ENCODE results near the gene TMEM164.
A peak's percentile ranks its signal among the peaks of the same experiment; 100 is the strongest.
"Not testable (repeated sequence)": the region's sequence is repeated elsewhere in the genome, so short reads cannot be mapped to it uniquely, and the experiment has no call there.

The TMEM164 gene

DNA sequence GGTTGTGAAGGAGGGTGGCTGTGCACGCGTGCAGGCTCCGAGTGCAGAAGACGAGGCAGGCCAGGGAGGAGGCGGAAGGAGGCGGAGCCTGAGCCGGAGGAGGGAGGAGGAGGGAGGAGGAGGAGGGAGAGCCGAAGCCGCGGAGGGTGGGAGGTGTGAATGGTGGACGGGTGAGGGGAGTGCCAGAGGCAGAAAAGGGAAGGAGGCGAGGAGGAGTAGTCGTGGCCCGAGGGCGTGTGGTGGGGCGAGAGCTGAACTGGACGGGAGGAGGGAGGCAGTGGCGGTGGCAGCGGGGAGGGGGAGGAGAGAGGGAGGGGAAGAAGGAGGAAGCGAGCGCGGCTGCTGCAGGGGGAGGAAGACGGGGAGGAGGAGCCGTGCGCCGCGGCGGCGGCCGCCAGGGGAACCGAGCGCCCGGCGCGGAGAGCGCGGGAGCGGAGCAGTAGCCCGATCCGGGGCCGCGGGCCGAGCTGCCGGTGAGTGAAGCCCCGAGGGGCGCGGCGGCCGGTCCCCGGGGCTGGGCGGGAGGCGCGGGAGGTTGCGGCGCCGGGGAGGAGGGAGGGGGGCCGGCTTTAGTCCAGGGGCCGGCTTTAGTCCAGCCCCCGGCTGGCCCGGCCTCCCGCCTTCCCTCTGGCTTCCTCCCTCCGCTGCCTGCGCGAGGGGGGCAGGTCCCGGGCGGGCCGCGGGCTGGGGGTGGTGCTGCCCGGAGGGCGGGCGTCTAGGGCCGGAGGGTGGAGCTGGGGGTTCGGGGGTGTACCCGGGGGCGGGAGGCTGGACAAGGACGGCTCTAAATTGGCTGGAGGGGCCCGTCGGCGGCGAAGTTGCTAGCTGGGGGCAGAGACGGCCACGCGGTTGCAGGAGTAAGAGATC, at the start of gene TMEM164:
TMEM164 (plus strand) TSS at position 815 of the 867 bp plus-strand sequence. CDS start 661 bp downstream, outside the sequence.
- peak; percentile 90 for DNase-seq

DNA sequence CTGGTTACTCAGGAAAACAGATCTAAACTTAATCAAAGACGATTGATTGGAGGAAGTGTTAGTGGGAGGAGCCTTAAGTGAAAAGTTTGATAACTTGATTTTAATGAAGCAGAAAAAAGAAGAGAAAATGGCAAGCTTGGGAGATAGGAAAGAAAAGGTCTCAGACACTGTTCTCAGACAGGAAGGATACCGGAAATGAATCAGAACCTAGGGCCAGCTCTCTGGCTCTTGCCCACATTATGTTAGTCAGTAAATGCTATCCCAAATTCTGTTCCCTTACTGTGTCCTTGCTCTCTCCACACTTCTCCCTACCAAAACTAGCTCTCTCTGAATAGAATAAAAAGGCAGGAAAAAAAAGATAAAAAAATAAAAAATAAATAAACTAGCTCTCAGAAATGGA, 48.6 kb upstream of the TMEM164 start:
- DNase-seq, result no peak

DNA sequence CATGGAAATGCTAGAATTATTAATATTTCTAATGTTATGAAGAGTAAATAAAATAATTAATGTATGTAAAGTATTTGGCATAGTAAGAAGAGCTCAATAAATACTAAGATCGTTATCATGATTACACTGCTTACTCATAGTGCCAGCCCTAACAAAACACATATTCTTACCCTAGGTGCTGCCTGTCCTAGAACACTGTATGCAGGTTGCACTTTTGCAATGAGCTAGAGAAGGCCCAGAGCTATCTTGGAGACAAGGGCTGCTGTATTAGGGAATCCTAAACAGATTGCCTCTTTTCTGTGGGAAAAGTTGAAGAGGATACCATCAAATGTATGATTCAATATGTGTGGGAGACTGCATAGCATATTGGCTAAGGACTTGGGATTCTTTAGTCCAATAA, 48.0 kb upstream of the TMEM164 start:
- DNase-seq, result no peak

DNA sequence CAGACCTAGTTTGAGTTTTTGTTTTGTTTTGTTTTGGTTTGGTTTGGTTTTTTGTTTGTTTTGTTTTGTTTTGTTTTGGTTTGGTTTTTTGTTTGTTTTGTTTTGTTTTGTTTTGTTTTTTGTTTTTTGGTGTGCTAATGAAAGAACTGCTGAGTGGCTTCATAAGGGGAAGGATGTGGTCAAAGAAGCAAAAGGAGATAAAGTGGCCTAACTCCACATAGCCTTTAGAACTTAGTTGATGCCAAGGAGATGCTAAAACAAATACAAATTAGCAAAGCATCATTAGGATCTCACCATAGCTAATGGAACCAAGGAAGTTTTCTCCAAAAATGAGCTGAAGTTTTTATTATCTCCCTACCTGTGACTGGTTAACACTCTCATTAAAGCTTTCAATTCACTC, 44.6 kb upstream of the TMEM164 start:
- DNase-seq, result no peak

DNA sequence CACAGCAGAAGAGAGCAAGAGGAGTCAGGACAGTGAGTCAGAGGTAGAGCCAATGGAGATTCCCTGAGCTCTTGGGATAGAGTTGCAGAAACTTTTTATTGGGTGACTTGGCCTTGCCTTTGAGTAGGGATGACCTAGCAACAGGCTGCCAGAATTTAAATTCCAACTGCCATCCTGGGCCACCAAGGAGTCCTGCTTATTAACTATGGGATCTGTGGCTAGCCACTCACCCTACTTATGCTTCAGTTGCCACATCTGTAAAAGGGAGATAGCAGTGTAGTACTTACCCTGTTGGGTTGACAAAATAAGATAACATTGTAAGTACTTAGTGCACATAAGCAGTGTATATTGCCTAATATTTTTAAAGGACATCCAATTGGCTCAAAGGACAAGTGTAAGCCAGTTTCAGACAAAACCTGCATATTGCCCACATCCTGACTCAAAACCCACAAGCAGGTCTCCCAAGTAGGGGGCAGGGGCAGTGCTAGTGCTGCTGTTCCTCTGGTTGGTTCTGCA, 43.5 kb upstream of the TMEM164 start:
- DNase-seq, result no peak

DNA sequence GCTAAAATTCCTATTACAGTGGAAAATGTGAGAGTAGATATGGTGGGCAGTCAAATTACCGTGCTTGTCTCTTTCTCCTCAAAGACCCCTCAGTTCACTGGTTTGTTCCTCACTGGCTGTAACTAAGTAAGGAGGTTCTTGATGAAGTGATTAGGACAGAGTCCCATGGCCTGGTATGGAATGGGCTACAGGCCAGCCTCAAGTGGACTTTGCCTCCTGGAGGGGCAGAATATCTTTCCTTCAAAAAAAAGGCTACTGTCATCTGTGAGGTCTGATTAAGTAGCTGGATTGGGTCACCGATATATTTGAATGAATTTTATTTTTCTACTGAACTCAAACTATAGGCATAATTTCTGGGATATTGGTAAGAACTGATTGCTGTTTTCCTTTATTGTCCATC, 38.5 kb upstream of the TMEM164 start:
- DNase-seq, result no peak

DNA sequence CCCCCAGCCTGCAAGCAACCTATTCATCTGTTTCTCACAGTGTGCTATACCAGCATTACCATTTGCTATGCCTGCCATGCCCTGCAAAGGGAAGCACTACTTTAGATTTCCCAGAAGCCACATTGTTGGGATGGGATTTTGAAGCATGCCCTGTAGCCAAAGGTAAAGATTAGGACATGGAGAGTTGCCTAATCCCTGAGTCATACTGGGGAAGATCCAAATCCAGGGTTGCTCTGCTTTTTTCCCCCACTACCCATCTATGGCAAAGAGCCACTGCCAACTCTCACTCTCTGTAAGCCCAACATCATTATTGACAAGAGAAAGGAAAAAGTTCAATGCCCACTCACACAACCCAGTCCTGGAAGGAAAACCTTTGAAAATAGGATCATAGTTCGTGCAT, 36.7 kb upstream of the TMEM164 start:
- DNase-seq, result no peak

DNA sequence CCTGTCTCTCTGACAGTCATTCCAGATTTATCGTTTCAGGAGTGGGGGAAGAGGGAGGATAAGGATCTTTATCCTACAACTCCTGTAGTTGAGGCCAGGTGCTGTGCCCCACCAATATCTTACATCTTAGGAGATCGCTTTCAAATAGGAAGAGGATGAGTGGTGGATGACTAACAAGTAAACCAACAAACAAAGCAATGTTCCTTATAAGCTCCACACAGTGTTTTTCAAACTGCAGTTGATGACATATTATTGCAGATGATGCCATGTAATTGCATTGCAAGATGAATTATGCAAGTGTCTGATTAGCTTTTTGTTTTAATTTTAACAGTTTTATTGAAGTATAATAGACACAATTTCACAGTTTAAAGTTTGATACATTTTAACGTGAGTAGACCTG, 35.8 kb upstream of the TMEM164 start:
- DNase-seq, result no peak

DNA sequence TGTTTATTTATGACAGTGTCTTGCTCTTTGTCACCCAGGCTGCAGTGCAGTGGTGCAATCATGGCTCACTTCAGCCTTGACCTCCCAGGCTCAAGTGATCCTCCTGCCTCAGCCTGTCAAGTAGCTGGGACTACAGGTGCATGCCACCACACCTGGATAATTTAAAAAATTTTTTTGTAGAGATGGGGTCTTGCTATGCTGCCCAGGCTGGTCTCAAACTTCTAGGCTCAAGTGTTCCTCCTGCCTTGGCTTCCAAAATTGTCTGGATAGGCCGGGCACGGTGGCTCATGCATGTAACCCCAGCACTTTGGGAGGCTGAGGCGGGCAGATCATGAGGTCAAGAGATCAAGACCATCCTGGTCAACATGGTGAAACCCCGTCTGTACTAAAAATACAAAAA, 32.1 kb upstream of the TMEM164 start:
- not testable (repeated sequence) for DNase-seq

DNA sequence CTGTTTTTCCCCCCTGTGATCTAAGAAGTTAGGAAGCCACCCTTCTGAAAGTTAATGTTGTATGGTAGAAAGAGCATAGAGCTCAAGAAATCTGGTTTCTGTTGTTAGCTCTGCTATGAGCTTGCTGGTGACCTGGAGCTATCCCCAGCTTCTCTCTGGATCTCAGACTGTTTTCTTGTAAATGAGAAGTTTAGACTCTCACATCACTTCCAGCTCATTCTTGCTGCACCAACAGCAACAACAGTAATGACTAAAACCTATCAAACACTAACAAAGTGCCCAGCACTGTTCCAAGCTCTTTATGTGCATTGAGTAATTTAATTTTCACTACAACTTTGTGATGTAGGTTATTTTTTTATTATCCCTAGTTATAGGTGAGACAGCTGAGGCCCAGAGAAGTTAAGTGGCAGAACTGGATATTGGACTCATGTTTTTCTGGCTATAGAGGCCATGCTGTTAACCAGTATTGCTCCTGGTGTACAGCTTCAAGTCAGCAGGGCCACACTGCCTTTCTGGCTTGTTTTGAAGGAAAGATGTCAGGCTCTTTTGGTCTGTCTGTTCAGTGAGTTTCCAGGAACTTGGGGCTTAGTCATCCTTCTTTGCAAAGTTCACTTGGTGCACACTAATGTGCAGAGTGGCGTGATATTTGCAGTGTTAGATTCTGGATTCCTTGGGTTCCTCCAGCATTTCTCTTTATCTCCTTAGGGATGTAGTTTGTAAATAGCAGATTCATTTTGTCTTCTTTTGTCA, 27.8 kb upstream of the TMEM164 start:
- DNase-seq, result no peak

DNA sequence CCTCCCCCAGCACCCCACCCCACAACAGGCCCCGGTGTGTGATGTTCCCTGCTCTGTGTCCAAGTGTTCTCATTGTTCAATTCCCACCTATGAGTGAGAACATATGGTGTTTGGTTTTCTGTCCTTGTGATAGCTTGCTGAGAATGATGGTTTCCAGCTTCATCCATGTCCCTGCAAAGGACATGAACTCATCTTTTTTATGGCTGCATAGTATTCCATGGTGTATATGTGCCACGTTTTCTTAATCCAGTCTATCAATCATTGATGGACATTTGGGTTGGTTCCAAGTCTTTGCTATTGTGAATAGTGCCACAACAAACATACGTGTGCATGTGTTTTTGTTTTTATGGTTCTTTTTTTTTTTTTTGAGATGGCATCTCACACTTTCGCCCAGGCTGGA, 17.7 kb upstream of the TMEM164 start:
- not testable (repeated sequence) for DNase-seq

DNA sequence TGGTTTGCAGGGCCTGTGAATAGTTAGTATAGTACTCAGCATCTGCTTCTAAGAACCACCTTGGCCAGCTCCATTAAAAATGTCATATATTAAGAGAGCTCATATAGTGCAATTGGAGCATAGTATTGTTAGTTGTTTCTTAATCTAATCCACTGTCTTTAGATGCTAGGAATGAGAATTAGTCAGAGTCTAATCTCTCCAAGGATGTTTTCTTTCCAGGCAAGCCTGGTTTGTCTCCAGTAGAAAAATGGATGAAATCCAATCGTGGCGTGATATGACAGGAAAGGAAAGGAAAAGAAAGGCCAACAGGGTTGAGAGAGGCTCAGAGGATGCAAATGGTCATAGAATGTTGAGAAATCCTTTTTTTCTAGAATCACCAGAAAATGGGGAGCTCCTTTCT, 15.0 kb upstream of the TMEM164 start:
- no peak for DNase-seq

DNA sequence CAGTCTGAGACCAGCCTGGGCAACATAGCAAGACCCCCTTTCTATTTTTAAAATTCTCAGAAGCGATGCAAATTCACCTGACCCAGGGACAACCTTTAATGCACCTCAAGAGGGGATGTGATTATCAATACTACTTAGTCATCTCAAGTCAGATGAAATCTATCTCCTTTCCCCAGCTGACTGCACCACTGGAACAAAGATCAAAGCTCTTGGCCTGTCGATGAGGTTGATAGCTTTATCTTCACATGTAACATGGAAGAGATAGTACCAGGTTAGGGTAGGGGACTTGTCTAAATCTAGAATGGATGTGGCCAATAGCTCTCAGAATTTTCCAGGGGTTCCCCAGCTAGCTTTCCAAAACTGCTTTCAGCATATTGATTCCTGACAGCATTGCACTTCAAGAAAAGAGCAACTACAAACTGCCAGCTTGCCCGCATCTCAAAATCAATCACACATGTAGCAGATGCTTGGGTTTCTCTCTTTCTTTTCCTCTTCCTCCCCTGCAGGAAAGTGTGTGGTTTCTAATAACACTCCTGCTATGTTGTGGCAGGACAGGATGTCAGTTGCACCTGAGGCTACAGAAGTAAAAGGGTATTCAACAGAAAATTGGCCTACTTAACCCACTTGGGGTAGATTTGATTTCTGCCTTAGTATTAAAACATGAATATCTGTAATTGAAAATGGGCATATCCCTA, 12.2 kb upstream of the TMEM164 start:
- DNase-seq, result no peak

DNA sequence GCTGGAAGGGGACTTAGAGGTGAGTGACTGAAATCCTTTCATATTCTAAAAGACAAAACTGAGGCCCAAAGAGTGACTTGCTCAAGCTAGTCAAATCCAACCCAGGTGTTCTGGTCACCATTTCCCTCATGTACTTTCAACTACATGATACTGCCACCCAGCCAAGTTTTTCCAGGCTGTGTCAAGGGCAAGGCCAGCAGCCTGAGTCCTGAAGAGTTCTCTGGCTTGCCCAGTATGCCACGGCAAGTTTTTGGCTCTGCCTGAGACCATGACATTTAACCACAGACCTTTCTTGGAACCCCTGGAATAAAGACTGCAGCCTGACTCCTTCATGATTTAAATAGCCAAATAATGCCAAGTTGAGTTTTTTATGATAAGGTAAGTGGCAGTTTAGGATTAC, 10.7 kb upstream of the TMEM164 start:
- no peak for DNase-seq

DNA sequence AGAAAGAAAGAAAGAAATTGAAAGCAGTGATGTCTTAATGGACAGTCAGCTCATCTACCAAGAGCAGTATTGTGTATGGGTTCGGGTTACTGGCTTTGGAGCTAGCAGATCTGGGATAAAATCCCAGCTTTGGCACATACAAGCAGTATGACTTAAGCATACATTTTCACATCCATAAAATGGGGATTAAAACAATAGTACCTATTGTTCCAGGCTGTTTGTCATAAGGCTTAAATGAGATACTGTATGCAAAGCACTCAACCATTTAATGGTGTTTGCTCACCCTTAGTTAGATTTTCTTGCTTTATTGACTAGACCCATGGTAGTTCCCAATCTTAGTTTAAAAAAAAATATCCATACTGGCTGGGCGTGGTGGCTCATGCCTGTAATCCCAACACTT, 7.8 kb upstream of the TMEM164 start:
- DNase-seq, result no peak

DNA sequence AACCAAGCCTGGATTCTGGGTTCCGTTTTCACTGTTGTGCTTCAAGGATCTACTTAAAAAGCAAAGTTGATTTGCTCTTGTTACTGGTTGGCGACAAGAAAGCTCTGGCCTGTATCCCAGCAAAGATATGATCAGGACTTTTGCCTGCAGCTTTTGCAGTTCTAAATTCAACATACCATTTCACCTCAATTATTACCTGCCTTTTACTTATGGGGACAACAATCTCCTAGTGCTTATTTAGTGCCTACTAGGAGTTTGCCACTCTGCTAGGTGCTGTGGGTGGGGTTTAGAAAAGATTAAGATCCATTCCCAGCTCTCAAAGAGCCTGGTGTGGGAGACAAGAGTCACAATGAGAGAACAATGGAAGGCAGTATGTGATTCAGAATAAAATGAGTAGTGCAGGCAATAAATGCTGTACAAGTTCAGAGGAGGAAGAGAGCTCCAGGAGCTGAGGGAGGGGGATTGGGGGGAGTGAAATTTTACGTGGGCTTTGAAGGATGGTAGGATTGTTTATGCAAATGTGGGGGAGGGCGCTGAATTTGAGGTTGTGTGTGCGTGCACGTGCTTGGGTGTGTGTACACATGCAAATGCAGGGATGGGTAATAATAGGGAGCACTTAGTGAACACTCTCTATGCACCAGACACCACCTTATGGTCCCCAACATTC, 5.0 kb upstream of the TMEM164 start:
- no peak for DNase-seq

DNA sequence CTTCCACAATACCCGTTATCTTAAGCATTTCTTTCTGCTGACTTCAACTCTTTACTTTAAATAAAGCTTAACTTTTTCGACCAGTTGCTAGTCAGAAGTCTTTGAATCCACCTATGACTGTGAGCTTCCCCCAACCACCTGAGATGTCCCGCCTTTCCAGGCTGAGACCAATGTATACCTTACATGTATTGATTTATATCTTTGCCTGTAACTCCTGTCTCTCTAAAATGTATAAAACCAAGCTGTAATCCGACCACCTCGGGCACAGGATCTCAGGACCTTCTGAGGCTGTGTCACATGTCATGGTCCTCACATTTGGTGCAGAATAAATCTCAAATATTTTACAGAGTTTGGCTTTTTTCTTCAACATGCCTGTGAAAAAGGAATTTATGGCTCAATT, 2.9 kb upstream of the TMEM164 start:
- no peak for DNase-seq

DNA sequence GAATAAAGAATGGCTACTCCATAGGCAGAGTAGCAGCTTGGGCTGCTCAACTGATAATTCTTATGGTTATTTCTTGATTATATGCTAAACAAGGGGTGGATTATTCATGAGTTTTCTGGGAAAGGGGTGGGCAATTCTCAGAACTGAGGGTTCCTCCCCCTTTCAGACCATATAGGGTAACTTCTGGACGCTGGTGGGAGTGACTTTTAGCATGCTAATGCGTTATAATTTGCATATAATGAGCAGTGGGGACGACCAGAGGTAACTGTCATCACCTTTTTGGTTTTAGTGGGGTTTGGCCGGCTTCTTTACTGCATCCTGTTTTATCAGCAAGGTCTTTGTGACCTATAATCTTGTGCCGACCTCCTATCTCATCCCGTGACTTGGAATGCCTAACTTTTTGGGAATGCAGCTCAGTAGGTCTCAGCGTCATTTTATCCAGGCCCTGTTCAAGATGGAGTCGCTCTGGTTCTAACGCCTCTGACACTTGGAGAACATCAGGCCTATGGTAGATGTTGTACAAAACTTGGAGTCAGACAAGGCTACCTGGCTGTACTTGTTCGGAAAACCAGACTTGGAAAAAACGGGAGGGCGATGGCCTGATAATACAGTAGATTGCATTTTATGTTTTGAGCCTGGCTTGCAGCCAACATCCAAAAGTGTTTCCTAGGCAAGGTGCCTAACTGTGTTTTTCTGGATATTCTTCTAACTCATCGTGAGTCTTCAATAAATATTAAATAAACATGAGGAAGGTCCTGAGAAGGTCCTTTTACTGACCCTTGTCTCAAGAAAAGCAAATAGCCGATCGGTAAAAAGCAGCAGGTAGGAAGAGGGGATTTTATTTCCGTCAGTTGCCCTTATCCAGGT, 1.8 kb upstream of the TMEM164 start:
- no peak for DNase-seq

DNA sequence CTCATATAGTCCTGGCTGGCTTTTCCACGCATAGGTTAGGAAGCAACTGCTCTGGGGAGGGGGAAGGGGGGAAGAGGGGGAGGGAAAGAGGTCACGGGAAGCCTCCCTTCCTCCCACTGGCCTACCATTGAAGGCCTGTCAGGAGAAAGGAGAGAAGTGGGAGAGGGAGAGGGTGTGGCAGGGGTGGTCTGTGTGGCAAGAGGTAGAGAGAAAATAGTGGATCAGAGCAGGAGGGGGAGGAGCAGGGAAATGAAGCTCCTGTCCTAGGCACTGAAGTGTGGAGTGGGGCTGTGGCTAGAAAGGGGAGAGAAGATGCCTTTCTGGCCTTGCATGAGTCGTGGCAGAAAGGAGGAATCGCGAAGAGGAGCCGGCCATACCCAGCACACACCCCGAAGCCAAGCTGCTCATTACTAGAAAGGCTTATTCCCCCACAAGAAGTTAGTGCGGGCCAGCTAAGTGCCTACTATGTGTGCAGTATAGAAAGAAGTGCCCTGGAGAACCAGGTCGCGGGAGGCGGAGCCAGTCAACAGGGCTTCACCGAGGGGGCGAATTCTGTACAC, 1.1 kb upstream of the TMEM164 start:
- no peak for DNase-seq

DNA sequence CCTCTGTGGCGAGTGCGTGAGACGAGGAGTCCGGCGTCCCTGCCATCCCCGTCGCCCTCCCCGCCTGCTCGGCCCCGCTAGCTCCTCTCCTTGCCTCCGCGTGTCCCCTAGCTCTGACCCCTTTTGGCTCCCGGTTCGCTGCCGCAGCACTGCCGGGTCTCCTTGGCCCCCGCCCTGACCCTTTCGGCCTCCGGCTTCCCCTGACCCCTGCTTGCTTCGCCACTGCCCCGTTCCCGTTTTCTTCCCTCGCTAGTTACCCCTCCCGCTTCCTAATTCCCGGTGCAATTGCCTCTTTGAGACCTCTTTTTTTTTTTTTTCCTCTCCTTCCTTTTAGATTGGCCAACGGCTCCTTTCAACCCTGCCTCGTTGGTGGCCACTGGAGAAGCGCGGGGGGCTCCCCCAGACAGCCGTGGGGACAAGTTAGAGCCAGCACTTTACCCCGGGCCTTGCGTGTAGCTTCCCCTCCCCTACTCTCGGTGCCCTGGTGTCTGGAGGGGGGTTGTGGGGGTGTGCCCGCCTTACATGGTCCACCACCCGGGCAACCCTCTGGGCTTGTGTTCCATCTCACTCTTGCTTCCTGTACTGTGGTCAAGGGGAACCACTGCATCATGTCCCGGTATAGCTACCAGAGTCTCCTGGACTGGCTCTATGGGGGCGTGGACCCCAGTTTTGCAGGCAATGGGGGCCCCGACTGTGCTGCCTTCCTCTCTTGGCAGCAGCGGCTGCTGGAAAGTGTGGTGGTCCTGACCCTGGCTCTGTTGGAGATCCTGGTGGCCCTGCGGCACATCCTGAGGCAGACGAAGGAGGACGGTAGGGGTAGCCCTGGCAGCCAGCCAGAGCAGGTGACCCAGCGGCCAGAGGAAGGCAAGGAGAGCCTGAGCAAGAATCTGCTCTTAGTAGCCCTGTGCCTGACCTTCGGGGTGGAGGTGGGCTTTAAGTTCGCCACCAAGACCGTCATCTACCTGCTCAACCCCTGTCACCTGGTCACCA, 548 bp downstream of the TMEM164 start:
- DNase-seq, result no peak
